SH-SY5Y (cell line): ENCODE results near the gene EIPR1.

Experiments
- GATA2 ChIP-seq: IDR thresholded peaks from 2 replicates; pipeline ENCODE4 v1.6.1; 2011; ENCODE audit warnings: mild to moderate bottlenecking, low read depth, low read length
- GATA3 ChIP-seq: IDR thresholded peaks from 2 replicates; pipeline ENCODE4 v1.6.1; 2011; ENCODE audit warnings: low read depth, mild to moderate bottlenecking, low read length, moderate library complexity

EIPR1 gene

DNA sequence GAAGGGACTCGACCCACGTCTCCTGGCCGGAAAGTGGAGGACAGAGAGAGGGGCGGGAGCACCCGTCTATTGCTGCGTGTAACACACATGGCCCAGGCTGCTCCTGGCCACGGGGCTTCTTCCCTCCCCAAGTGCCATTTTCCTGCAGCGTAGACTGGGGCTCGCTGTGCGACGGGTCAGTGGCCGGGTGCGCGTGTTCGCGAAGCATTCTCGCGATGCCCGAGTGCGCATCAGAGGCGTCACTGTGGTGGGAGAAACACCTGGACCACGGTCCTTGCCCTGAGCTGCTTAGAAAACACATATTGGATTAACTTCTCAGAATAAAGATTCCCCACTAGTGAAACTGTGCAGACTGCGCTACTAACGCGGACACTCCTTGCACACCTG lies 200.8 kb downstream of the EIPR1 start:
- TF ChIP-seq GATA3: no peak
- TF ChIP-seq GATA2: no peak

DNA sequence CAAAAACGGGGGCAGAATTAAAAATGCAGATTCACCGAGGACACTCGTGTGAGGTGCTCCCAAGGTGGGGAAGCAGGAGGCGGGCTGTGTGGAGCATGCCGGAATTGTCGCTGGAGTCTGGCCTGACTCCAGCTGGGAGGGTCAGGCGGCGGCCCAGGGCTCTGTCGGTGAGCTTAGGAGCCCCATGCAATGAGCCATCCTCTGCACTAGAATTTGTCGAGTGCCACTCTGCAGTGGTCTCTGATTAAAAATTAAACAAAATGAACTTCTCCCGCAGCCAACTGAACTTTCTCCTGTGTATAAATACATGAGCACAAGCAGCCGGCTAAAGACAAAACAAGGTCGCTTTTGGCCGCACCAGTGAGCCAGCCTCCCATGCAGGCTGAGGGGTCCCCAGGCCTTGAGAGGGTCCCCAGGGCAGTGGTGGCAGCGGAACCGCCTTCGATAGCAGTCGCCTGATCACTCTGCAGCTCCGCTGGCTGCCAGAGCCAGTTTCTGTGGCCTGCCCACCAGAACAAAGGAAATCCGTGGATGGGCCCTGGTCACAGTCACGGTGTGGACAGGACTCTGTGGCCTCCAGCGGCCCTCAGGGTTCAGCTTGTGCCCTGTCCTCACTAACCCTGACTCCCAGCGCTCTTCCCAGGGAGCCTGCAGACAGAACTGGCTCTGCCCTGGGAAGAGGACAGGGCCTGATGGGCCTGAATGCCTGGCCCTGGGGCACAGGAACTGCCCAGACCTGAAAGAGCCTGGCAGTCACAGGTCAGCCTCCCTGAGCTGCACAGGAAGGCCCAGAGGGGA lies 201.3 kb downstream of the EIPR1 start:
- no peak for TF ChIP-seq GATA3
- TF ChIP-seq GATA2: no peak

DNA sequence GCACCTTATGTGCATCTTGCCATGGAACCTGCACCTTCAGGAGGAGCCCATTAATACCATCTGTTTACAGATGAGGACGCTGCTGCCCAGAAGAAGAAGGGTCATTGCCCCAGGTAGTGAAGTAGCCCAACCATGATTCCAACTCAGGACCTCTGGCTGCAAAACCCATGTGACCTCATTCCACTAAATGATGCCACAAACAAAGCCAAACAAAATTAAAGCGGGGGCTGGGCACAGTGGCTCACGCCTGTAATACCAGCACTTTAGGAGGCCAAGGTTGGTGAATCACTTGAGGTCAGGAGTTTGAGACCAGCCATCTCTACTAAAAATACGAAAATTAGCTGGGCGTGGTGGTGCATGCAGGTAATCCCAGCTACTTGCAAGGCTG lies 202.1 kb downstream of the EIPR1 start:
- no peak for TF ChIP-seq GATA3
- TF ChIP-seq GATA2: no peak

DNA sequence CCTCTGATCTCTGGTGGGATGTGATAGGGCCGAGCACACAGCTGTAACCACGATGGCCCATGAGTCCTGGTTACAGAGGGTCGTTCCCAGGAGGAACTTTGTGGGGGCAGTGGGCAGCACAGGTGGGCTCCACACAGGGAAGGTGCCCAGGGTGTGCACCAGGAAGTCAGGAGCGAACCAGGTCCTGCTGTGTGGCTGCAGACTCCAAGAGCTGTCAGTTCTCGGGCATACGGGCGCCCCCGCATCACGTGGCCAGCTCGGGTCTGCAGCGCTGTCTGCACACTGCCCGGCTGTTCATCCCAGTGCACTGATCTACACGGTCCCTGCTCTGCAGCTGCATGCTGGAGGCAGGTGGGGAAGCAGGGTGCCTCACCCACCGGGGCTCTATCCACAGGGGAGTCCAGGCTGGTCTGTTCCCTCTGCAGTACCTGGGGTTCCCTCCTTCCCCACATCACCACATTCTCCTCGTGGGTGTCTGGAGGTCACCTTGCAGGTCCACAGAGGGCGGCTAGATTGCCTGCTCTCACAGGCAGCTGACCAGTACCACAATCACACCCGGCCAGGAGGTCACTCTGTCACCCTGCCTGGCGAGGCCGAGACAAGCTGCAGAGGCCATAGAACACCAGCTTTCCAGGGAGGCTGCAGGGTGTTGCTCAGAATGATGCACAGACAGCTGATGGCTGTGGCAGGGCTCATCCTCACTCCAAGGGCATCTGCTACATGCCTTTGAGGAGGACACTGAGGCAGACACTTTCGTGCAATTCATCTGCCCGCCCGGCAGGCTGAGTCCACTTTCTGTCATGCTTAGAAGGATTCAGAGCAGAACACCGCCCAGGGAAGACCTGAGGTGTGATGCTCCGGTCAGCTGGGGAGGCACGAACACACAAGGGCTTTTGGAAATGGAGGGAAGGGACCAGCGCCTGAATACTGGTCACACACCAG lies 202.7 kb downstream of the EIPR1 start:
- no peak for TF ChIP-seq GATA3
- TF ChIP-seq GATA2: no peak

DNA sequence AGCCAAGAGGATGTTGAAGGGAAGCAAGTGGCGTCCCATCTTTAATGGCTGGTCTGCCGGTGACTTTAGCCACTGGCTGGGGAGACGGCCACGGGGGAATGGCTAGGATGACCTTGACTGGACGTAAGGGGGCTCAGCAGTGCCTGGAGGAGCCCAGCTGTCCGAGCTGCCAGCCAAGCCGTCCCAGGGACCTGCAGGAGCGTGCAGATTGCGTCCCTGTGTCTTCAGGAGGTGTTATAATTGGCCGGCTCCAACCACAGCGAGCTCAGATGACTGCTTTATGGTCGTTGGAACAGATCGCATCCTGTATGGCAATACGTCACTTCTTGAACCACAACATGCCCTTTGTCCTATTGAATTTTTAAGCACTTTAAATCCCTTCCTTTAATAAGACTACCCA lies 204.6 kb downstream of the EIPR1 start:
- TF ChIP-seq GATA3 (no peak), GATA2 (no peak)

DNA sequence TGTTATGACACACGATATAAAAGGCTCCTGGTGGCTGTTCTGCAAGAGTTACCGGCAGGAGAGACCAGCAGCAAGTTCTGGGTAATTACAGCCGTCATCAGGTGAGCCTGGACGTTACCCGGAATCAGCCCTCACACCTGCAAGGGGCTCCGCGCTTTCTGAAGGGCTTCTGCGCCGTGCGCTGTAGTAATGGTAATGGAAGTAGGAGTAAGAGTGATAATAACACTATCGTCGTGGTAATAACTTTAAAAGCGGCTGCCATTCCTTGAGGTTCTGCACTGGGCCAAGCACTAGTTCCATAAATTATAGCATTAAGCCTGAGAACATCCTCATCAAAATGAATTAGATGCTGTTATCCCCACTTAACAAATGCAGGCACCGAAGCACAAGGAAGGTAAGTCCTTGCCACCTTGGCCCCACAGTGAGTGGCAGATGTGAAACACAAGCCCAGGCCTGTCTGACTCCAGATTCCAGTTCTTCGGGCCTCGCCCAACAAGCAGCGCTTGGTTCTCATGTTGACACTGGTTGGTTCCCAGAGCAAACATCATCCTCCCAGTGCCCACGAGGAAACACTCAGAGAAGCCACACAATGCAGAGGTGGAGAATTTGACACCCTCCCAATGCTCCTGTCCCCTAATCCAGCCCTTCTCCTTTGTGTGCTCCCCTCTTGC lies 205.2 kb downstream of the EIPR1 start:
- no peak for TF ChIP-seq GATA3
- no peak for TF ChIP-seq GATA2

DNA sequence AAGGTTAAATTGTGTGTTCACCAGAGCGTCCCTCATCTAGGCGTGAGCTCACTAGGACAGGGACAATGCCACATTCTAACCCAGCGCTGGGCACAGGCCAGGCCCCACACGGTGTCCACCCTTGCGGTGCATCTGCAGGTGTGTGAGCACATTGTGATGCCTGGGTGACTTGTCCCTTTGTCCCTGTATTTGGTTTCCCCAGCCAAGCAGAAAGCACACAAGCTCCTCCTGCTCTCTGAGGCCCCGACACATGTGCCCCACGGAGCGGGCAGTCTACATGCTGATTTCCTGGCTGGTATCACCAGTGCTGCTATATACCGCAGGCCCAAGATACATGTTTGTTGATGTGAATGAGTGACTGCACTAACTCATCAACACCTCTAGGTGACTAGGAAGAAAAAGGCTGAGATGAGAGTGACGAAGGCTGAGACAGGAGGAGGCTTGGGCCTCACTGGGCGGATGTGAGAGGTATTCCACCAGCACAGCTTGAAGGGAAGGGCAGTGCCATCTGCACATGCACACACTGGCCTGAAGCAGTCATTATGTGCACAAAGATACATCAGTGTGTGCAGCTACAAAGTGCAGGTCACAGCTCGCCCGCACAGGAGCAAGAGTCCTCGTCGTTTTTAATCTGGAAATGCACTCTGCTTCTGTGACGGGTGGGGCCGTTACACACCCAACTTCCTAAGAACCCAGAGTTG lies 205.9 kb downstream of the EIPR1 start:
- no peak for TF ChIP-seq GATA3
- no peak for TF ChIP-seq GATA2

DNA sequence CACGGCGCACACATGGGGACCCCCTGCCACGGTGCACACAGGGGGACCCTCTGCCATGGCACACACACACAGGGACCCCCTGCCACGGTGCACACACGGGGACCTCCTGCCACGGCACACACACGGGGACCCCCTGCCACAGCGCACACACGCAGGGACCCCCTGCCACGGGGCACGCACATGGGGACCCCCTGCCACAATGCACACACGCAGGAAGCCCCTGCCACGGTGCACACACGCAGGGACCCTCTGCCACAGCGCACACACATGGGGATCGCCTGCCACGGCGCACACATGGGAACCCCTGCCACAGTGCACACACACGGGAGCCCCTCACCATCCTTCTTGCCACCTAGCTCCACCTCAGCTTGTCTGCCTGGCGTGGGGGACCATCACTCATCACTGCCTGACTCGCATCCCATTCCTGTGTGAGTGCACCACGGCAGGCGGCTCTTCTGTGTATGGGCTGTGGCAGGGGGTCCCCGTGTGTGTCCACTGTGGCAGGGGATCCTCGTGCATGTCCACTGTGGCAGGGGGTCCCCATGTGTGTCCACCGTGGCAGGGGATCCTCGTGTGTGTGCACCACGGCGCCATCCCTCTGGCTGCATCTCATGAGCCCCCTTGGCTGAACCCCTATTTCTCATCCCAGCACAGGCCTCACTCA lies 206.7 kb downstream of the EIPR1 start:
- no peak for TF ChIP-seq GATA2
- TF ChIP-seq GATA3: no peak

DNA sequence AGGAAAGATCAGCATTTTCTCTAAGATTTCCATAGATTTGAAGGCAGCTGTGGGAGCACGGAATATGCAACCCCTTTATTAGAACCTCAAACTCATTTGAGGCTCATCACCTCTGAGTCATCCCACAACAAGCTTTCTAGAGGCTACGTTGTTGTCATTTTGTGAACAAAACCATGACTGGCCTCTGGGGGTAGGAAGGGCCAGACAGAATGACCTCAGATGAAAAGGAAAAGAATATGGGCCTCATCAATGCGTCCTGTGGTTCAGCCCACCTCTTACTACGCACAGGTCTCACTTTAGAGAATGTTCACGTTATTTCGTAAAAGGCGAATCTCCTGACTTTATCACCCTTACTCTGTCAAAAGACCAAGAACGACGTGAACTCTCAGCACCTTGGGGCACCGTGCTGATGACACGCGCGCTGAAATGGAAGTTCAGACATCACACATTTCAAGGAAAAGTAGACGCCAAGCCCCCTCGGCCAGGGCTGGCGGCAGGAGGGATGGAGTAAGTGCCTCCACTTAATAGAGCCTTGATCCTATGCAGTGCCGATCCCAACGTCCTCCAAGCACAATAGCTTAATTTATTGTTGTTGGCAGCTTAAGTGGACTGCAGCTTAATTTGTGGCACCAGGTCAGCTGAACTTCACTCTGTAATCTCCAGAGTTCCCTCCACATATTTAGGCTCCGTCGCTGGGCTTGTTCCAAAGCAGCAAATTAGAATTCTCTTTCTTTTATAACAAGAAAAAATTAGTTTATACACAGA lies 208.3 kb downstream of the EIPR1 start:
- TF ChIP-seq GATA2: no peak
- TF ChIP-seq GATA3: no peak

DNA sequence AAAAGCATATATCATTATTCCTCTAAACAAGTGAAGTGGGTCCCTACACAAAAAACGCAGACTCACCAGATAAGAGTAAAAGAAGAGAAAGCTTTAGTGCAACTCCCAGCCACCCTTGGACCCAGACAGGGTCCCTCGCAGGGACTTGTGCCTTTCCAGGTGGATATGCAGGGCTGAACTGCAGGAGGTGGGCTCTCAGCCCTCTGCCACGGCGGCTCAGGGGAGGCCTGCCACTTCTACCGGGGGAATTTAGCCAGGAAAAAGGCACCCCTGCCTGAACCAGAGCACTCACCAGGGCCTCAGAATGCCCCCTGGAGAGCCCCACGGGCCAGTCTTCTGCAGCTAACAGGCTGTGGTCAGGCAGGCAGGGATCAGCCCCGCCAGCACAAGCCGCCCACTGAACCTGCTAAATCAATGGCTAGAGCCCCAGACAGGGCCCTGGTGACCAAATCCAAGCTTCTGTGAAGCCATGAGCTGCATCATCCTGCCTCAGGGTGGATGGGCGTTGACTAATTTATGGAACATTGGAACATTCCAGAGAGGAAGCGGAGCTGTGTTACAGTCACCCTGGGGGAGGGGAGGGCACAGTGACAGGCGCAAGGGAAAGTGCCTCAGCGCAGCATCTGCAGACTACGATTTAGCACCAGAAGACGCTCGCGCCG lies 209.3 kb downstream of the EIPR1 start:
- no peak for TF ChIP-seq GATA2
- no peak for TF ChIP-seq GATA3

DNA sequence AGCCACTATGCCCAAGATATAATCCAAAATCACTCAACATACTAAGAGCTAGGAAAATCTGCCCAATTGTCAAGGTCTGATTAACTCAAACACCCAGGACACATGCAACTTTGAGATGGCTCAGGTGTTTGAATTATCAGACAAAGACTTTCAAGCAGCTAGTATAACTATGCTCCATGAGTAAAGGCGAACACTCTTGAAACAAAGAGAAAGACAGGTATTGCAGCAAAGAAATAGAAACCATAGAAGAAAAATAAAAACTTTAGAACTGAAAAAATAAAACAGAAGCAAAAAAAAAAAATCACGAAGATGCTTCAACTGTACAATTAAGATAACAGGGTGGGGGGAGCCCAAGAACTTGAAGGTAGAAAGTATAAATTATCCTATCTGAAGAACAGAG lies 214.2 kb downstream of the EIPR1 start:
- TF ChIP-seq GATA3 (no peak), GATA2 (no peak)

DNA sequence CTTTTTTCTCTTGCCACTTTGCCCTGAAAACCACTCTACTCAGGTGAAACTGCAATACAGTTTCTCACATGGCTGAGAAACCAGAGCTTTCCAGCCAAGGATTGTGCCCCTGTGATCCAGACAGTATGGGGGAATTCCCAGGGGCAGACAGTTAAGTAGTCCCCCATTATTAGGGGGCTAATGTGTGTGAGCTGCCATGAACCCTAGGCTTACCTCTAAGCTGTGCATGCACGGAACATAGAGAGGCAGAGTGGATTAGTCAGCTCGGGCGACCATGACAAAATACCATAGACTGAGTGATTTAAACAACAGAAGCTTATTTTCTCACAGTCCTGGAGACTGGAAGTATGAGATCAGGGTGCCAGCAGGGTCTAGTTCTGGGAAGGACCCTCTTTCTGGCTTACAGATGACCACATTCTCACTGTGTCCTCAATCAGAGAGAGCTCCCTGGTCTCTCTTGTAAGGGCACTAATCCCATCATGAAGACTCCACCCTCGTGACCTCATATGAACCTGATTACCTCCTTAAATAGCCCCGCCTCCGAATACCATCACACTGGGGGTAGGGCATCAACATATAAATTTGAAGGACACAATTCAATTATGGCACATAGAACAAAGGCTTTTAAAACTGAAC lies 215.1 kb downstream of the EIPR1 start:
- TF ChIP-seq GATA2 (no peak), GATA3 (no peak)
